Measurements from ENCODE around the gene C3AR1.
"Not testable (repeated sequence)": the region's sequence is repeated elsewhere in the genome, so short reads cannot be mapped to it uniquely, and the experiment has no call there.

Gene C3AR1

DNA sequence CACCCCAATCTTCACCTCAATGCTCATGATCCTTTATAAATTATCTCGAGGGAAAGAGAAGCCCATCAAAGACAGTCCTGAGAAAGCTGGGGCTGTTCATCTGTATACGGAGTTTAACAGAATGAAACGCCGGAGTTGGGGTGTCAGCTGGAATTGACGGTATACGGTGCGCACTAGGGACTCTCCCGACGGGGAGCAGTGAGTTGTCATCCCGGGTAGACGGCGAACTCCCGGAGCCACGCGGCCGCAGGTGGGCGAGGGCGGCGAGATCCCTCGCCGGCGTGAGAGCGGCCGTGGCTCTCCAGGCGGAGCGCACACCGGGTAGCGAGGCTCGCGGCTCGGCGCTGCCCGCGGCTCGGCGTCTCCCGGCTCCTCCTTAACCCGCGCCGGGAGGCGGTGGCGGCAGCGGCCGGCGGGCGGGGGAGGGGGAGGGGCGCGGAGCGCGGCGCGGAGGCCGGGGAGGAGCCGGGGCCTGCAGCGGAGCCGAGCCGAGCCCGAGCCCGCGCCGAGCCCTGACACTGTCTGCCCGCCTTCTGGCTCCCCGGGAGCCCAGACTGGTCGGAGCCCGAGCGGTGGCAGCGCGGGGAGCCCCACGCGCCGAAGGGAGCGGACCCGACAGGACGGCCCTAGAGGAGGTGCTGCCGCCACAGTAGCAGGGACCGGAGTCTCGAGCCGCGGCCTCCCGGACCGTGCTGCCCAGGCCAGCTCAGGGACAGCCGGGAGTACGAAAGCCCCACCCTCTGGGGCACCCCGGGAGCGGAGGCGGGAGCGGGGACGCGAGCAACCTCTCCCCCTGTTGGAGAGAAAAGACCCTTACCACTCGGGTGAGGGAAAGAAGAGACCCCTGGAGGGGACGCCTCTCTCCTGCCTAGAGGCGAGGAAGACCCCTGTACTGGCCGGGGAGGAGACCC is 33.7 kb downstream of the C3AR1 start, which contains the start of gene FOXJ2:
TSS of gene FOXJ2 (plus strand) at position 475 of the 911 bp plus-strand sequence. CDS start 7,117 bp downstream, outside the sequence.
- TF ChIP-seq, protein P1, sequence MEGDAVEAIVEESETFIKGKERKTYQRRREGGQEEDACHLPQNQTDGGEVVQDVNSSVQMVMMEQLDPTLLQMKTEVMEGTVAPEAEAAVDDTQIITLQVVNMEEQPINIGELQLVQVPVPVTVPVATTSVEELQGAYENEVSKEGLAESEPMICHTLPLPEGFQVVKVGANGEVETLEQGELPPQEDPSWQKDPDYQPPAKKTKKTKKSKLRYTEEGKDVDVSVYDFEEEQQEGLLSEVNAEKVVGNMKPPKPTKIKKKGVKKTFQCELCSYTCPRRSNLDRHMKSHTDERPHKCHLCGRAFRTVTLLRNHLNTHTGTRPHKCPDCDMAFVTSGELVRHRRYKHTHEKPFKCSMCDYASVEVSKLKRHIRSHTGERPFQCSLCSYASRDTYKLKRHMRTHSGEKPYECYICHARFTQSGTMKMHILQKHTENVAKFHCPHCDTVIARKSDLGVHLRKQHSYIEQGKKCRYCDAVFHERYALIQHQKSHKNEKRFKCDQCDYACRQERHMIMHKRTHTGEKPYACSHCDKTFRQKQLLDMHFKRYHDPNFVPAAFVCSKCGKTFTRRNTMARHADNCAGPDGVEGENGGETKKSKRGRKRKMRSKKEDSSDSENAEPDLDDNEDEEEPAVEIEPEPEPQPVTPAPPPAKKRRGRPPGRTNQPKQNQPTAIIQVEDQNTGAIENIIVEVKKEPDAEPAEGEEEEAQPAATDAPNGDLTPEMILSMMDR (conservative IDR thresholded peaks at IDR 0.05), result no peak
- peak; percentile 96 for TF ChIP-seq ZFX (IDR thresholded peaks at IDR 0.05)
- H3K27ac ChIP-seq, result peak within 1 kb of the TSS; percentile 93

DNA sequence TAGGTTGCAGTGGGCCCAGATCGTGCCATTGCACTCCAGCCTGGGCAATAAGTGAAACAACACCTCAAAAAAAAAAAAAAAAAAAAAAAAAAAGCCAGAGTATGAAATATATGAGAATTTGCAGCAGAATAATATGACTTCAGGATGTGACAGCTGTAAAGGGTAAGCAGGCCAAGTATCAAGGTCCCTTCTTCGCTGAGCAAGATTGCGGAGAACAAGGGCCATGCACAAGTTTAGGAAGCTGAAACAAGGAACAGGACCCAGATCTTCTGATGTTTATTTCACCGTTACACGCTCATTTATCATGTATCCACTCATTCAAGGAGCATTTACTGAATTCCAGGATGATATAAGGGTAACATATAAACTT is 34.3 kb downstream of the C3AR1 start:
- H3K27ac ChIP-seq, result peak overlapping the region; percentile 93
- no peak for TF ChIP-seq ZFX (IDR thresholded peaks at IDR 0.05)
- TF ChIP-seq, protein P1 (conservative IDR thresholded peaks at IDR 0.05), result no peak

DNA sequence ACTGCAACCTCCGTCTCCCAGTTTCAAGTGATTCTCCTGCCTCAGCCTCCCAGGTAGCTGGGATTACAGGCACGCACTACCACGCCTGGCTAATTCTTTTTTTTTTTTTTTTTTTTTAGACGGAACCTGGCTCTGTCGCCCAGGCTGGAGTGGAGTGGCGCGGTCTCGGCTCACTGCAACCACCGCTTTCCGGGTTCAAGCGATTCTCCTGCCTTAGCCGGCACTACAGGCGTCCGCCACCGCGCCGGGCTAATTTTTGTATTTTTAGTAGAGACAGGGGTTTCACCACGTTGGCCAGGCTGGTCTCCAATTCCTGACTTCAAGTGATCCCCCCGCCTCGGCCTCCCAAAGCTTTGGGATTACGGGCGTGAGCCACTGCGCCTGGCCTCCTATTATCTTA is 35.1 kb downstream of the C3AR1 start:
- not testable (repeated sequence) for H3K27ac ChIP-seq

DNA sequence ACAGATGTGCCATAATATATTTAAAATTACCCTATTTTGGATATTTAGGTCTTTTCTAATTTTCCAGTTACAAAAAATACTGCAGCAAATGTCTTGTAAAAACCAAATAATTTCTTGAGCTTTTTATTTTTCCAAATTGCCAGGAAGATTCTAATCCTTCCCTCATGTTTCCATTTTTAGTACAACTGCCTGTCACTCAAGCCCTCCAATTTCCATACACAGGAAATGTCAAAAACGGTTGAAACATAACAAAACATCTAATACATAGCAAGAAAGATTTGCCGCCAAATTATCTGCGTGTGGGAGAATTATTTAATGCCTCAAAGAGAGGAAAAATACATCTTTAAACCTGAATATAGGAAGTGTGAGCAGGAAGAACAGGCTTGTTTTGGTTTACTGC is 36.0 kb downstream of the C3AR1 start:
- H3K27ac ChIP-seq, result no peak overlapping the region
- TF ChIP-seq, protein P1 (conservative IDR thresholded peaks at IDR 0.05), result no peak
- TF ChIP-seq ZFX (IDR thresholded peaks at IDR 0.05), result no peak

DNA sequence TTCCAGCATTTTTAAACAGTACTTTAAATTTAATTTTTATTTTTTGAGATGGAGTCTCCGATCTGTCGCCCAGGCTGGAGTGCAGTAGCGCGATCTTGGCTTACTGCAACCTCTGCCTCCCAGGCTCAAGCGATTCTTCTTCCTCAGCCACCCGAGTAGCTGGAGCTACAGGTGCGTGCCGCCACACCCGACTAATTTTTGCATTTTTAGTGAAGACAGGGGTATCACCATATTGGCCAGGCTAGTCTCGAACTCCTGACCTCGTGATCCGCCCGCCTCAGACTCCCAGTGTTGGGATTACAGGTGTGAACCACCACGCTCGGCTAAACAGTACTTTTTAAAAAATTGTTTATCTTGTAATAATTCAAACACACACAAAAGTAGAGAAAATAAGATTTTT is 37.9 kb downstream of the C3AR1 start:
- no peak for TF ChIP-seq ZFX (IDR thresholded peaks at IDR 0.05)
- TF ChIP-seq, protein P1 (conservative IDR thresholded peaks at IDR 0.05), result no peak

DNA sequence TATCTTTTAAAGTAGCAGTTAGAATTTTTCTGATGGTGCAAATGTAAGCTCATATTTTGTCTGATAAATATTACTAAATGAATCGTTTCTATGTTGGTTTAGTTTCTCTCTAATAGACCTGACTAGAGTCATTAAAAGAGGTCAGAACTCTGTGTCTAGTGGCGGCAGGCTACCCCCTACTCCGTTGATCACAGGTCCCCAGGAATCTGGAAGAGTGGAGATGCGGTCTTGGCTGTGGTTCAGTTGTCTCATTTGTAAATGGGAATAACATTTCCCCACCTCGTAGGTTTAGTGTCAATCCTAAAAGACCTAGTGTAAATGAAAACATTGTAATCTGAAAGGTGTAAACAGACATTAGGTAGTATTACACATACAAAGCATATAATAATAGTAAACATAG is 38.3 kb downstream of the C3AR1 start:
- peak overlapping the region; percentile 86; the same call in 1 of the 2 replicates for H3K27ac ChIP-seq
- TF ChIP-seq, protein P1 (conservative IDR thresholded peaks at IDR 0.05), result no peak
- no peak for TF ChIP-seq ZFX (IDR thresholded peaks at IDR 0.05)

More for the DNA sequence above, 37.9 kb downstream of the C3AR1 start:
- no peak overlapping the region for H3K27ac ChIP-seq

DNA sequence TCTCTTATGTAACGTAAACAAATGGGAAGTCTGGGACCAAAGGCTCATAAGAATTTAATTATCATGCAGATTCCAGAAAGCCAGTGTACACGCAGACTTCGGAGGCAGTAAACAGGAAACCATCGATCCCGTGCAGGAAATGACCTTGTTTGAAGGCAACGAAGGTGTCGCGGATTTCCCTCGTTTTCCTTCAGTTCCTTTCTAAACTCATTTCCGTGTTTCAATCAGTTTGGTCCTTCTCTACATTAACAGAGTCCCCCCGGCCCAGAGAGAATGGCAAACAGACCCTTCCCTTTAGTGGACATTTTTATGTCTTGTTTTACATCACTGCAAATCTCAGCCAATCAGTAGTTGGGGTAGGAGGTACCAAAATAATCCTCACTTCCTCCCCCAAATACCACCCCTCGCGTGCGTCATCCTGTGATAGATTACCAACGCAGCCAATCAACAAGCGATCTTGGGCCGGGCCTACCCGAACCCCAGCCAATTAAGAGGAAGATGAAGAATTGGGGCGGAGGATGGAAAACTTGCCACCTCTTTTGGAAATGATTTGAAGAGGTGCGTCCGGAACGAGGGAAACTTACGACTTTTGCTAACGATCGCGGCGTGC is 39.8 kb downstream of the C3AR1 start:
- TF ChIP-seq ZFX (IDR thresholded peaks at IDR 0.05), result no peak
- TF ChIP-seq, protein P1 (conservative IDR thresholded peaks at IDR 0.05), result no peak
- peak overlapping the region; percentile 86 for H3K27ac ChIP-seq
